OCI-LY7 (cell line): ENCODE results near the gene TMEM94. TPM values are rescaled to one million over a fixed set of nuclear protein-coding genes. Genes with fewer than 3 reads are reported as not detected.

ENCODE experiments used
- BruUV-seq: library from RNA; stranded (reverse); fragments of 400-500 nt; replicated peaks from 2 replicates; lab custom pipeline; 2021; lab: Mats Ljungman, UMichigan
- CTCF ChIA-PET: fragments of 300-600 bp; sonication (Branson Sonifier 250); formaldehyde crosslinking; loops from one replicate; lab custom pipeline; 2022; ENCODE audit warnings: antibody characterized with exemption; ENCODE audit not compliant: unreplicated experiment; lab: Charles Lee
- POLR2A ChIA-PET: fragments of 300-600 bp; sonication (Branson Sonifier 250); formaldehyde crosslinking; loops from one replicate; lab custom pipeline; 2022; ENCODE audit warnings: antibody characterized with exemption; lab: Charles Lee
- DNase-seq: peaks from one replicate; pipeline ENCODE4 v3.0.0-alpha.2; 2015; ENCODE audit warnings: low spot score
- H2AFZ ChIP-seq: fragments of 200-600 bp; sonication (generic), shearing (Covaris generic); 2 replicates; pipeline ENCODE4 v1.6.1; 2014; ENCODE audit warnings: mild to moderate bottlenecking, antibody characterized with exemption, low read length, moderate library complexity
- H3K27ac ChIP-seq: fragments of 200-600 bp; sonication (generic); 2 replicates; pipeline ENCODE4 v1.5.1; 2014; ENCODE audit warnings: mixed run types, low read depth, mild to moderate bottlenecking, moderate library complexity, low read length, inconsistent platforms; ENCODE audit not compliant: poor library complexity, severe bottlenecking
- H3K36me3 ChIP-seq: fragments of 200-600 bp; sonication (generic); 2 replicates; pipeline ENCODE4 v1.6.1; 2014; ENCODE audit warnings: mild to moderate bottlenecking, antibody characterized with exemption, low read length, moderate library complexity, mixed read lengths; ENCODE audit not compliant: insufficient read depth
- H3K4me1 ChIP-seq: fragments of 200-600 bp; sonication (generic); 2 replicates; pipeline ENCODE4 v1.5.1; 2014; ENCODE audit warnings: mild to moderate bottlenecking, low read length; ENCODE audit not compliant: insufficient read depth, poor library complexity, severe bottlenecking
- H3K4me2 ChIP-seq: fragments of 200-600 bp; sonication (generic); 2 replicates; pipeline ENCODE4 v1.6.1; 2014; ENCODE audit warnings: mild to moderate bottlenecking, low read length
- H3K4me3 ChIP-seq: fragments of 200-600 bp; sonication (generic); 2 replicates; pipeline ENCODE4 v1.5.1; 2014; ENCODE audit warnings: mild to moderate bottlenecking, low read depth, low read length; ENCODE audit not compliant: poor library complexity, severe bottlenecking
- H3K79me2 ChIP-seq: fragments of 200-600 bp; sonication (generic); 2 replicates; pipeline ENCODE4 v1.6.1; 2016; ENCODE audit warnings: low read depth, mild to moderate bottlenecking, low read length, moderate library complexity, mixed read lengths; ENCODE audit not compliant: insufficient read depth
- H3K9me2 ChIP-seq: fragments of 200-600 bp; sonication (generic); 2 replicates; pipeline ENCODE4 v1.6.1; 2016; ENCODE audit warnings: mild to moderate bottlenecking, low read length, mixed read lengths; ENCODE audit not compliant: insufficient read depth
- H3K9me3 ChIP-seq: fragments of 200-600 bp; sonication (generic); 2 replicates; pipeline ENCODE4 v1.6.1; 2014; ENCODE audit warnings: mild to moderate bottlenecking, mixed run types, low read length, mixed read lengths
- H4K20me1 ChIP-seq: fragments of 200-600 bp; sonication (generic); 2 replicates; pipeline ENCODE4 v1.6.1; 2014; ENCODE audit warnings: mild to moderate bottlenecking, antibody characterized with exemption, low read length, moderate library complexity, mixed read lengths; ENCODE audit not compliant: insufficient read depth
- EZH2phosphoT487 ChIP-seq: fragments of 200-600 bp; sonication (generic); IDR thresholded peaks from 2 replicates; pipeline ENCODE4 v1.6.1; 2018; ENCODE audit warnings: low read depth, borderline replicate concordance, mild to moderate bottlenecking, mixed run types, antibody characterized with exemption, low read length, moderate library complexity, mixed read lengths
- intact Hi-C: fragments of 100-400 bp; cut with micrococcal nuclease; formaldehyde crosslinking; loops from one replicate; pipeline ENCODE4 v1.10.0; 2022; ENCODE audit not compliant: unreplicated experiment
- total RNA-seq, 2 experiments: library from RNA; depleted of rRNA in 1 of 2; stranded (reverse); fragments of >200 nt in 1 of 2; shearing (Covaris generic) in 1 of 2; gene quantifications; 2 replicates each; pipeline ENCODE4 v1.2.3, GENCODE V29; 2014 to 2022
- TF ChIP-seq, protein P1 (sequence below): fragments of 200-600 bp; sonication (generic); conservative IDR thresholded peaks from 2 replicates; pipeline ENCODE4 v1.5.1; 2014; ENCODE audit warnings: mild to moderate bottlenecking, antibody characterized with exemption, low read length, moderate library complexity, mixed read lengths

The TMEM94 gene
- total RNA-seq, 2 experiments from 2014 or later = 60.6 to 121 TPM

- no TSS peak for BruUV-seq
Measured at GRCh38 chr17:75473246-75473645, 16.8 kb downstream of the TMEM94 start.

GRCh38 chr17:75474736-75475135, 18.3 kb downstream of the TMEM94 start:
- intact Hi-C loops = no loop called here
- CTCF ChIA-PET = no interaction called here
- no peak for DNase-seq

More at GRCh38 chr17:75473246-75473645, 16.8 kb downstream of the TMEM94 start:
- Histone ChIP-seq H3K36me3 (peaks cover 22% of the 10 kb centered on the region), H3K27ac (no peak overlapping the region), H3K4me1 (peaks cover 14% of the 10 kb centered on the region), H3K4me3 (no peak overlapping the region), H4K20me1 (no peaks in the 10 kb centered on the region), H3K79me2 (no peaks in the 10 kb centered on the region), H2AFZ (no peak overlapping the region), H3K4me2 (no peak overlapping the region), H3K9me2 (no peaks in the 10 kb centered on the region), H3K9me3 (no peaks in the 10 kb centered on the region)
- DNase-seq = no peak
- TF ChIP-seq, protein P1, sequence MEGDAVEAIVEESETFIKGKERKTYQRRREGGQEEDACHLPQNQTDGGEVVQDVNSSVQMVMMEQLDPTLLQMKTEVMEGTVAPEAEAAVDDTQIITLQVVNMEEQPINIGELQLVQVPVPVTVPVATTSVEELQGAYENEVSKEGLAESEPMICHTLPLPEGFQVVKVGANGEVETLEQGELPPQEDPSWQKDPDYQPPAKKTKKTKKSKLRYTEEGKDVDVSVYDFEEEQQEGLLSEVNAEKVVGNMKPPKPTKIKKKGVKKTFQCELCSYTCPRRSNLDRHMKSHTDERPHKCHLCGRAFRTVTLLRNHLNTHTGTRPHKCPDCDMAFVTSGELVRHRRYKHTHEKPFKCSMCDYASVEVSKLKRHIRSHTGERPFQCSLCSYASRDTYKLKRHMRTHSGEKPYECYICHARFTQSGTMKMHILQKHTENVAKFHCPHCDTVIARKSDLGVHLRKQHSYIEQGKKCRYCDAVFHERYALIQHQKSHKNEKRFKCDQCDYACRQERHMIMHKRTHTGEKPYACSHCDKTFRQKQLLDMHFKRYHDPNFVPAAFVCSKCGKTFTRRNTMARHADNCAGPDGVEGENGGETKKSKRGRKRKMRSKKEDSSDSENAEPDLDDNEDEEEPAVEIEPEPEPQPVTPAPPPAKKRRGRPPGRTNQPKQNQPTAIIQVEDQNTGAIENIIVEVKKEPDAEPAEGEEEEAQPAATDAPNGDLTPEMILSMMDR = no peak
- no peak for TF ChIP-seq EZH2phosphoT487
- POLR2A ChIA-PET = interaction anchor here (0.5 to 1.2 kb wide), 3 partner anchors 11 to 350 kb away, joined by 3 to 5 read pairs (median 3); no protein-coding TSS in a partner anchor
- CTCF ChIA-PET = interaction anchor here (0.6 kb wide), 2 partner anchors 13 to 161 kb away, joined by 3 to 6 read pairs; no protein-coding TSS in a partner anchor
- intact Hi-C loops = no loop called here

More at GRCh38 chr17:75474736-75475135, 18.3 kb downstream of the TMEM94 start:
- peaks cover 22% of the 10 kb centered on the region for H3K36me3 ChIP-seq
- no peaks in the 10 kb centered on the region for H4K20me1 ChIP-seq
- TF ChIP-seq, protein P1 = no peak
- no peak for TF ChIP-seq EZH2phosphoT487
- no peaks in the 10 kb centered on the region for H3K79me2 ChIP-seq
- no peak overlapping the region for H3K27ac ChIP-seq
- no peak overlapping the region for H3K4me3 ChIP-seq
- H3K4me2 ChIP-seq = no peak overlapping the region
- POLR2A ChIA-PET = interaction anchor here (0.8 to 1.1 kb wide), 2 partner anchors 13 to 19 kb away, joined by 3 read pairs; no protein-coding TSS in a partner anchor
- H3K9me3 ChIP-seq = no peaks in the 10 kb centered on the region
- BruUV-seq = no TSS peak
- no peak overlapping the region for H2AFZ ChIP-seq
- H3K9me2 ChIP-seq = no peaks in the 10 kb centered on the region
- H3K4me1 ChIP-seq = peaks cover 14% of the 10 kb centered on the region
